GM12801 (cell line): ENCODE data around the gene ZNF101.

Experiments
- TF ChIP-seq, protein P1 (sequence below): IDR thresholded peaks from one replicate; pipeline ENCODE4 v1.5.1; 2011; ENCODE audit warnings: control low read depth; ENCODE audit not compliant: insufficient read length; ENCODE audit errors: extremely low read depth

Gene ZNF101

DNA sequence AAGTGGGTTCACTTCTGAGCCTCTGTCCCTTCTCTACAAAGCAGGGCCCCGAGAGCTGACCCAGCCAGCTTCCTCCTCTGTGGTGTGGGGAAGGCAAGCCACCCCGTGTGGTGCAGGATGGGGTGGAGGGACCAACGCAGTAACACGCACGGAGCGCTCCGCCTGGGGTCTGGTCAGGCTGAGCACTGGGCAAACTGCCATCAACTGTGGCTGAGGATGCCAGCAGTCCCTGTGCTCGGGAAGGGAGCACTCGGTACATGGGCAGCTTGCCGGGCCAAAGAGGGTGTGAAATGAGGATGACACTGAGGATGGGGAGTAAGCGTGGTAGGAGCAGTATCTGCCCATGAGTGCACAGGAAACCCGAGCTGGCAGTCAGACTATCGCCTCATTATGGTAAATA, 17.6 kb upstream of the ZNF101 start:
- TF ChIP-seq, protein P1, sequence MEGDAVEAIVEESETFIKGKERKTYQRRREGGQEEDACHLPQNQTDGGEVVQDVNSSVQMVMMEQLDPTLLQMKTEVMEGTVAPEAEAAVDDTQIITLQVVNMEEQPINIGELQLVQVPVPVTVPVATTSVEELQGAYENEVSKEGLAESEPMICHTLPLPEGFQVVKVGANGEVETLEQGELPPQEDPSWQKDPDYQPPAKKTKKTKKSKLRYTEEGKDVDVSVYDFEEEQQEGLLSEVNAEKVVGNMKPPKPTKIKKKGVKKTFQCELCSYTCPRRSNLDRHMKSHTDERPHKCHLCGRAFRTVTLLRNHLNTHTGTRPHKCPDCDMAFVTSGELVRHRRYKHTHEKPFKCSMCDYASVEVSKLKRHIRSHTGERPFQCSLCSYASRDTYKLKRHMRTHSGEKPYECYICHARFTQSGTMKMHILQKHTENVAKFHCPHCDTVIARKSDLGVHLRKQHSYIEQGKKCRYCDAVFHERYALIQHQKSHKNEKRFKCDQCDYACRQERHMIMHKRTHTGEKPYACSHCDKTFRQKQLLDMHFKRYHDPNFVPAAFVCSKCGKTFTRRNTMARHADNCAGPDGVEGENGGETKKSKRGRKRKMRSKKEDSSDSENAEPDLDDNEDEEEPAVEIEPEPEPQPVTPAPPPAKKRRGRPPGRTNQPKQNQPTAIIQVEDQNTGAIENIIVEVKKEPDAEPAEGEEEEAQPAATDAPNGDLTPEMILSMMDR, result no peak

DNA sequence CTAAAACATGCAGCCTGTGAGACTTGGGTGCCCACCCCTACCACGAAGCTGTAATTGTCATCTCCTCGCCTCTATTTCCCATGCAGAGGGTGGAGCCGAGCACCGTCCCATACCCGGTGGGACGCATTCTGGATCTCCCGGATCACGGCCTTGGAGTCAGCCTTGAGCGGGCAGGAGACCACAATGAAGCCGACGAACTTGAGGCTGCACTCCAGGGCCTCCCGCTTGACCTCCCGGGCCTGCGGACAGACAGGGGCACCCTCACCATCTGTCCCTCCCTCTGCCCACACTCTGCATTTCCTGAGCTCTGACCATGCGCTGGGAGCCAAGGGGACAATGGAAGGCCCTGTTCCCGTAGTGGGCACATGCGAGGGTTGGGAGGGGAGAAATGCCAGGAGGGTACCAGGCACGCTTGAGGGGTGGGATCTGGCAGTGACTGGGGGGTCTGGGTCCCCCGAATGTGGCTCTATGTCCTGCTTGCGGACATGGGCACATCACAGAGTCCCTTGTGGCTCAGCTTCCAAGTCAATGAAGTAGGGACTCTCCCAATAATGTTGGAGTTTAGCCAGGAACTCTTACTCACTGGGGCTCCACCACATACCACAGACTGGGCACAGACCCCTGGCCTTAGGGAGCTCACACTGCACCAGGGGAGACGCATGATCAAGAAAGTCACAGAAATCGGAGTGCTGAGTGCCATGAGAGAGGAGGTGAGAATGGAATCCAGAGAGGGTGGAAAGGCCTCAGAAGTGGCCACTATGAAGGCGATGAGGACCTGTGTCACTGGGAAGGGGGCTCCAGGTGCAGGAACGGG, 15.9 kb upstream of the ZNF101 start:
- TF ChIP-seq, protein P1, result no peak

DNA sequence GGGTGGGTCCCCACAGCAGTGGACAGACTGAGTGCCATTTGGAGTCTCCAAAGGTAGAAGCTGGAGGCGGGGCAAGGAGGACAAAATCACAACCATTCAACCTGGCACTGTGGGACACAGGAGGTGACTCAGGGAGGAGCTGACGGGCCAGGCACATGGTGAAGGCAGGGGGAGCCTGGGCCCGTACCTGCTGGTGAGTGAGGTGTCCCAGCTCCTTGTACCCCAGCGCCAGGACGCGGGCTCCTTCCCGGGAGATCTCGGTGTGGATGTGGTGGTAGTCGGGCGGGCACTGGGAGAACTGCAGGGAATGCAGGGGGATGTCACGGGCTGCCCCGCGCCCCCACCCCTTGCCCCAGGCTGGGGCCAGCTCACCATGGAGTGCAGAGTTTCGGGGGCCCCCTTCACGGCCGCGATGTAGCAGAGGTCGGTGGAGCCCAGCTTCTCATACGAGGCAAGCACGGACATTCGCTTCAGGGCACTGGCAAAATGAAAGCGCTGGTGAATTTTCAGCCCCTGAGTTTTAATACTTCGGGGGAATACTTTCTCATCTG, 15.0 kb upstream of the ZNF101 start:
- TF ChIP-seq, protein P1, result no peak

DNA sequence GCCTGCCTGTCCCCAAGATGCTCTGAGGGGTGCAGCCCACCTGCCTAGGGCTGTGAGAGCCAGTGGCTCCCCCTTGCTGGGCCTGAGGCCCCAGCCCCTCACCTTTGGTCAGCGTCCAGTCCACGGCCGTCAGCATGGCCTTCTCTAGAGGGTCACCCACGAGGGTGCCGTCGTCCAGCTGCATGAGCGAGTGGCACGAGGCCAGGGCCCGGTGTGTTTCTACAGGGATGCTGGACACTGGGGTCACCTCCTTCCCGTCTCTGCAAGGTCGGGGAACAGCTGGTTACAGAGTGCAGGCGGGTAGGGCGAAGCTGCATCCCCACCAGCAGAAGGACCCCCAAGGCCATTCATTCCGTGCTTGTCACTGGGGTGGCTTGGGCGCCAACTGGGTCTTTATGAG, 14.2 kb upstream of the ZNF101 start:
- TF ChIP-seq, protein P1, result no peak

DNA sequence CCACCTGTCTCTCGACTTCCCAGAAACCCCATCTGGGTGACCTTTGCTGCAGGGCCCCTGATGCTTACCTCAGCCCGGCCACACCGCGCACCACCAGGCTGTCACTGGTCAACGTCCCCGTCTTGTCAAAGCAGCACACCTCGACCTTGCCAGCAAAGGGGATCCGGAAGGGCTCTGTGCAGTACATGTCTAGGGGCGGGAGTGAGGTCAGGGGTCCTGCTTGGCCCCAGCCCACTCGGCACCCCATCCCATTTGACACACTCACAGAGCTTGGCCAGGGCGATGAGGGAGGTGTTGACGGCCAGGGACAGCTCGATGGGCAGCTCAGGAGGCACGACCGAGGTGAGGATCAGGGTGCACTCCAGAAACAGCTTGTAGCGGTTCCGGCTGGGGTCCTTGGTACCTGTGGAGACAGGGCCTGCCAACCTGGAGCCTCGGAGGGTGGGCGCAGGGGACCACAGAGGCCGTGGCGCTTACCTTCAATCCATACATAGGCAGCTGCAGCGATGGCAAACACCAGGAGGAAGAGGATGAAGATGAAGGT, 13.5 kb upstream of the ZNF101 start:
- TF ChIP-seq, protein P1, result no peak

DNA sequence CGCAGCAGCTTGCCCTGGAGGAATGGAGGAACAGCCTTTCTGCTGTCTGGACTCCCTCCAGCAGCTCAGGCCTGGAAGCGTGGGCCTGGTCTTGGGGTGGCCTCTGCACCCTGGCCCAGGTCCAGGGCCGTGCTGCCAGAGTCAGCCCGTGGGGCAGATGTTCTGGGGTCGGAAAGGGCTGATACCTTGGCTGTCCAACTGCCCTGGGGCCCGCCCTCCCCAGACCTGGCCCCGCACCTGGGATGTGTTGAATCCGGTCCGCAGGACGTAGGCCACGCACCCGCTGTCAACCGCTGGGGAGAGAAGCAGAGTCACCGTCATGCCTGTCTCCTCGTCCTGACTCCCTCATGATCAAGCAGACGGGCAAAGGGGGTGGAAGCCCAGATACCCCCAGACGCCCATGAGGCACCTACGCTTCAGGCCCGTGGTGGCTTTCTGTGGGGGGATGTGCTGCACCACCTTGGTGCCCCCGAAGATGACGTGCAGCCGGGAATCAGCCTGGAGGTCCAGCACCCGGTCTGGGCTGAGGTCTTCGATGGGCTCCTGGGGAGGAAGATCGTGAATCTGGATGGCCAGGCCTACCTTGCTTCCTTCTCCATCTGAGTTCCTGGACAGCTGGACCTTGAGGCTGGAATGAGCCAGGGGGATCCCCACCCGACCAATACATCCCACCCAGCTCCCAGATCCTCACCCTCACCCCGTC, 12.8 kb upstream of the ZNF101 start:
- TF ChIP-seq, protein P1, result no peak
